ENCODE measurements around the gene TCF7L1. TPM values are rescaled to one million over a fixed set of nuclear protein-coding genes. Genes with fewer than 3 reads are reported as not detected.
"Not testable (repeated sequence)": the region's sequence is repeated elsewhere in the genome, so short reads cannot be mapped to it uniquely, and the experiment has no call there.

TCF7L1 gene
- total RNA-seq, 1 donor from 2014 or later, result 62.7 TPM

DNA sequence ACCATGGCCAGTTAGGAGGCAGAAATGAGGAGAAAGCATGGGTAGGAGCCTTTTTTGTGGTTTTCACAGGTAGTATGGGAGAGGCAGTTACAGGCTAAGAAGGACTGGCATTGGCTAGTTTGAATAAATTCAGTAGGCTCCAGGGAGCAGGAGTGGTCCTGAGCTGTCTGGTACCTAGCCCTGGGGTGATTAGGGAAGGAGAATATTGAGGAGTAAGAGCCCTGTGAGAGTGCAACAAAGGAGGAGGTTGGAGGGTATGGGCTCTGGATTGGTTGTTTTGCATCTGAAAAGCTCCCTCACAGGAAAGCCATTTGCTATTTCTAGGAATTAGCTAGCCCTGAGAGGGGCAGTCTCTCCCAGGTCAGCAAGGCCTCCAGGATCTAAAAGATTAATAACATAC is 13.3 kb upstream of the TCF7L1 start:
- Mint-ChIP-seq H3K27ac (peak overlapping the region; percentile 81), H3K27me3 (no peaks in the 10 kb centered on the region), H3K4me3 (ENCODE audit: low read depth) (no peak overlapping the region), H3K36me3 (ENCODE audit: insufficient read depth) (no peaks in the 10 kb centered on the region), H3K4me1 (ENCODE audit: low read depth) (peaks cover 4% of the 10 kb centered on the region), H3K9me3 (ENCODE audit: low read depth) (no peaks in the 10 kb centered on the region)
- TF ChIP-seq, protein P1, sequence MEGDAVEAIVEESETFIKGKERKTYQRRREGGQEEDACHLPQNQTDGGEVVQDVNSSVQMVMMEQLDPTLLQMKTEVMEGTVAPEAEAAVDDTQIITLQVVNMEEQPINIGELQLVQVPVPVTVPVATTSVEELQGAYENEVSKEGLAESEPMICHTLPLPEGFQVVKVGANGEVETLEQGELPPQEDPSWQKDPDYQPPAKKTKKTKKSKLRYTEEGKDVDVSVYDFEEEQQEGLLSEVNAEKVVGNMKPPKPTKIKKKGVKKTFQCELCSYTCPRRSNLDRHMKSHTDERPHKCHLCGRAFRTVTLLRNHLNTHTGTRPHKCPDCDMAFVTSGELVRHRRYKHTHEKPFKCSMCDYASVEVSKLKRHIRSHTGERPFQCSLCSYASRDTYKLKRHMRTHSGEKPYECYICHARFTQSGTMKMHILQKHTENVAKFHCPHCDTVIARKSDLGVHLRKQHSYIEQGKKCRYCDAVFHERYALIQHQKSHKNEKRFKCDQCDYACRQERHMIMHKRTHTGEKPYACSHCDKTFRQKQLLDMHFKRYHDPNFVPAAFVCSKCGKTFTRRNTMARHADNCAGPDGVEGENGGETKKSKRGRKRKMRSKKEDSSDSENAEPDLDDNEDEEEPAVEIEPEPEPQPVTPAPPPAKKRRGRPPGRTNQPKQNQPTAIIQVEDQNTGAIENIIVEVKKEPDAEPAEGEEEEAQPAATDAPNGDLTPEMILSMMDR (IDR thresholded peaks at IDR 0.05; ENCODE audit: unreplicated experiment), result no peak
- no peak for DNase-seq (ENCODE audit: low spot score, unreplicated experiment)

DNA sequence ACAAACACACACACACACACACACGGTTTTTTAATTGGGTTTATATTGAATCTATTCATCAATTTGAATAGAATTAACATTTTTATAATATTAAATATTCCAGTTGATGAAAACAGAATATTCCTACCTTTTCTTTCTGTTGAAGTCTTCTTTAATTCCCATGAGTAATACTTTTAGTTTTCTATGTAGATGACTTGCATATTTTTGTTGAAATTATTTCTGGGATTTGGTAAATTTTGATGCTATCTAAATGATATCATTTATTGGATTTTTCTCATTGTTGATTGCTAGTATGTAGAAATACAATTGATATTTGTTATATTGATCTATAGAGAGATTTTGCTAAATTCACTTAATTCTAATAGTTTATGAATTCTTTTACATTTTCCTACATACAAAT is 12.8 kb upstream of the TCF7L1 start:
- H3K27ac Mint-ChIP-seq, result no peak overlapping the region
- TF ChIP-seq, protein P1 (IDR thresholded peaks at IDR 0.05; ENCODE audit: unreplicated experiment), result no peak
- no peaks in the 10 kb centered on the region for H3K27me3 Mint-ChIP-seq
- no peaks in the 10 kb centered on the region for H3K9me3 Mint-ChIP-seq (ENCODE audit: low read depth)
- no peaks in the 10 kb centered on the region for H3K36me3 Mint-ChIP-seq (ENCODE audit: insufficient read depth)
- H3K4me1 Mint-ChIP-seq (ENCODE audit: low read depth), result peaks cover 4% of the 10 kb centered on the region
- no peak for DNase-seq (ENCODE audit: low spot score, unreplicated experiment)
- H3K4me3 Mint-ChIP-seq (ENCODE audit: low read depth), result no peak overlapping the region

DNA sequence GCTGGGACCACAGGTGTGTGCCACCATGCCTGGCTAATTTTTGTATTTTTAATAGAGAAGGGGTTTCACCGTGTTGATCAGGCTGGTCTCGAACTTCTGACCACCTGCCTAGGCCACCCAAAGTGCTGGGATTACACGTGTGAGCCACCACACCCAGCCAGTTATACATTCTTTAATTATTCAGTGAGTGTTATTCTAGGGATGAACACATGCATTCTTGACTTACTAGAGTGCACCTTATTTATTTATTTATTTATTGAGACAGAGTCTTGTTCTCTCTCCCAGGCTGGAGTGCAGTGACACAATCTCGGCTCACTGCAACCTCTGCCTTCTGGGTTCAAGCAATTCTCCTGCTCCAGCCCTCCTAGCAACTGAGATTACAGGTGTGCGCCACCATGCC is 6.7 kb upstream of the TCF7L1 start:
- H3K4me3 Mint-ChIP-seq (ENCODE audit: low read depth); H3K36me3 Mint-ChIP-seq (ENCODE audit: insufficient read depth); H3K27ac Mint-ChIP-seq; H3K9me3 Mint-ChIP-seq (ENCODE audit: low read depth); H3K4me1 Mint-ChIP-seq (ENCODE audit: low read depth); H3K27me3 Mint-ChIP-seq; DNase-seq (ENCODE audit: low spot score, unreplicated experiment): not testable (repeated sequence)

DNA sequence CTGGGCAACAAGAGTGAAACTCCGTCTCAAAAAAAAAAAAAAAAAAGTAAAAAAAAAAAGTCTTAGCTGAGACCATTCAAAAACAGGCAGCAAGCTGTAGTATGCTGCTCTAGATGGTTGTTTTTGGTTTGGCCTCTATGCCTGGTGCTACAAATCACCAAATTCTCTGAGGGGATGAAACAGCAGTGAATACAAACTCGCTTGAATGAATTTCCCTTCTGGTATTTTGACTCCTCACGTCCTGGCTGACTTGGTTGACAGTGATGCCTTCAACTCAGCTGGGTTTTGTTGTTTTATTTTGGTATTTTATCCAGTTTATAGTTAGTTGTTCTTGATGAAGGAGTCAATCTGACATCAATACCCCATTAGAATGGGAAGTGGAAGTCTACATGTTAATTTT is 3.3 kb upstream of the TCF7L1 start:
- no peak for DNase-seq (ENCODE audit: low spot score, unreplicated experiment)
- H3K4me3 Mint-ChIP-seq (ENCODE audit: low read depth), result no peak overlapping the region
- H3K27me3 Mint-ChIP-seq, result no peaks in the 10 kb centered on the region
- H3K27ac Mint-ChIP-seq, result no peak overlapping the region
- H3K36me3 Mint-ChIP-seq (ENCODE audit: insufficient read depth), result no peaks in the 10 kb centered on the region
- H3K9me3 Mint-ChIP-seq (ENCODE audit: low read depth), result no peaks in the 10 kb centered on the region
- peaks cover 5% of the 10 kb centered on the region for H3K4me1 Mint-ChIP-seq (ENCODE audit: low read depth)
- TF ChIP-seq, protein P1 (IDR thresholded peaks at IDR 0.05; ENCODE audit: unreplicated experiment), result no peak

DNA sequence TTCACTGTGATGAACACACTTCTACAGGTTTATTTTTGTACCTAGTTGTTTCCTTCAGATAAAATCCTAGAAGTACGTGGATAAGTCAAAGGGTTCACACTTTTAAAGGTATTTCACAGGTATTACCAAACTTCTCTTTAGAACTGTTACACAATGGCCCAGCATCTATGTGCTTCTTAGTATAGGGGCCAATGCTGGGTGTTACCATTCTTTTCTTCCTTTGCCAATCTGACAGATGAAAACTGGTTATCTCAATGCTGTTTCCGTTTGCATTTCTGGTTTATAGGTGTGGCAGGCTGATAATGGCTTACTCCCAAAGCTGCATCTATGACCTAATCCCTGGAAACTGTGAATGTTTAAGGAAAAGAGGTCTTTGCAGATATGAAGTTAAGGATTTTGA is 2.8 kb upstream of the TCF7L1 start:
- Mint-ChIP-seq H3K27ac (no peak overlapping the region), H3K27me3 (no peaks in the 10 kb centered on the region), H3K36me3 (ENCODE audit: insufficient read depth) (peaks cover under 1% of the 10 kb centered on the region), H3K9me3 (ENCODE audit: low read depth) (no peaks in the 10 kb centered on the region), H3K4me1 (ENCODE audit: low read depth) (peaks cover 8% of the 10 kb centered on the region), H3K4me3 (ENCODE audit: low read depth) (no peak overlapping the region)
- TF ChIP-seq, protein P1 (IDR thresholded peaks at IDR 0.05; ENCODE audit: unreplicated experiment), result no peak
- DNase-seq (ENCODE audit: low spot score, unreplicated experiment), result no peak

DNA sequence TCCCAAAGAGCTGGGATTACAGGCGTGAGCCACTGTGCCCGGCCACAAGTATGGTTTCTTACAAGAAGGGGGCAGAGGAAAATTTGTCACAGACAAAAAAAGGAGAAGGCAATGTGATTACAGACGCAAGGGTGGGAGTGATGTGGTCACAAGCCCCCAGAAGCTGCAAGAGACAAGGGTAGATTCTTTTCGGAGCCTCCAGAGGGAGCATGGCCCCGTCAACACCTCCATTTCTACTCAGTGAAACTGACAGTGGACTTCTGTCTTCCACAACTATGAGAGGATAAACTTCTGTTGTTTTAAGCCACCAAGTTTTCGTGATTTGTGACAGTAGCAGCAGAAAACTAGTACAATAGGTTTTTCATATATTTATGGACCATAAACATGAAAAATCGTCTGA is 2.1 kb upstream of the TCF7L1 start:
- DNase-seq (ENCODE audit: low spot score, unreplicated experiment), result no peak
- Mint-ChIP-seq H3K27me3 (no peaks in the 10 kb centered on the region), H3K36me3 (ENCODE audit: insufficient read depth) (peaks cover 3% of the 10 kb centered on the region), H3K4me3 (ENCODE audit: low read depth) (no peak overlapping the region), H3K27ac (no peak overlapping the region), H3K9me3 (ENCODE audit: low read depth) (no peaks in the 10 kb centered on the region), H3K4me1 (ENCODE audit: low read depth) (peaks cover 15% of the 10 kb centered on the region)
- TF ChIP-seq, protein P1 (IDR thresholded peaks at IDR 0.05; ENCODE audit: unreplicated experiment), result peak; percentile 57

Measured in progenitor cell of endocrine pancreas (in vitro differentiated cells).